ENCODE results near the gene TSPAN17. TPM values are rescaled to one million over a fixed set of nuclear protein-coding genes. Genes with fewer than 3 reads are reported as not detected.

TSPAN17 gene
- total and polyA plus RNA-seq, 9 of the 15 experiments (the other 6 are each of a cell fraction or from before 2014, with no cell fraction given), result 0.73 to 58.3 (median 34.5) TPM

DNA sequence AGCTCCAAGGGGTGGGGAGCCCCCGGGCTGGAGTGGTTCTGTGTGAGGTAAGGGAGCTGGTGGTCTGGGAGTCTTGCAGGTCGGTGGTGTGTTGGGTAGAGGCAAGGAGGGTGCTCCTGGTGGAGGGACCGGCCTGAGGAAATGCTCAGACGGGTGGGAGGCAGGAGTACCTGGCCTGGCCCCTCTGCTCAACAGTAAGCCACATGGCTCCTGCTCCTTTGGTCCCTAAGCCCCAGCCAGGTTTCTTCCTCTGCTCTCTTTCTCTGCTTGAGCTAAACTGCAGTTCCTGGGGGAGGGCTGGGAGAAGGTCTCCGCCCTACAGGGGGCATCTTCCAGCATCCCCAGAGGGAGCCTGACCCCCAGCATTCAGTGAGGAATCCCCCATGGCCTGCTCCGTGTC is 17.2 kb downstream of the TSPAN17 start:
- no peak for DNase-seq (ENCODE audit: extremely low read depth in 1 of 4, low spot score in 3 of 4)

More for the DNA sequence above, 17.2 kb downstream of the TSPAN17 start:
- no peak overlapping the region for H3K9ac ChIP-seq (ENCODE audit: insufficient read depth in 1 of 2, low read depth in 2 of 2, low read length in 2 of 2)
- H3K27ac ChIP-seq (ENCODE audit: extremely low read depth, low read depth, low read length), result no peak overlapping the region
- H3K9me3 ChIP-seq (replicated peaks; ENCODE audit: control insufficient read depth, insufficient read depth, low read depth, low read length), result no peaks in the 10 kb centered on the region; the same call in 1 of the 2 replicates
- no TSS peak for BruUV-seq (replicated peaks)
- WGBS (ENCODE audit: insufficient coverage, low coverage, missing lambda C conversion rate), result 0% methylated on average over 5 of the region's 6 CpGs
- ChIA-PET CTCF (ENCODE audit: low intra/inter-chr PET ratio) (no interaction called here), POLR2A (interaction anchor here (0.6 kb wide), 1 partner anchor 16 kb away, joined by 3 read pairs; no protein-coding TSS in a partner anchor)
- H3K27me3 ChIP-seq (ENCODE audit: control insufficient read depth in 2 of 2, insufficient read depth in 2 of 2, low read length in 2 of 2), result peaks cover 34 to 70% of the 10 kb centered on the region in 2 experiments
- H3K36me3 ChIP-seq (ENCODE audit: control insufficient read depth, insufficient read depth, low read length), result no peaks in the 10 kb centered on the region
- intact Hi-C loops (cut with micrococcal nuclease) (loop anchor here (10.0 kb wide), 1 partner anchor 140 kb away; no protein-coding TSS in a partner anchor), in situ Hi-C loops (cut with MboI) (loop anchor here (5.0 to 10.0 kb wide), 2 partner anchors 290 to 448 kb away; no protein-coding TSS in a partner anchor)
- TF ChIP-seq HLTF (IDR thresholded peaks at IDR 0.05) (no peak), SIN3A (IDR thresholded peaks at IDR 0.05; ENCODE audit: borderline replicate concordance in 2 of 2, control insufficient read depth in 1 of 2, low read depth in 2 of 2, low read length in 2 of 2) (no peak), RNF219 (CRISPR knock-in tag; IDR thresholded peaks at IDR 0.05) (no peak), PPARD (CRISPR knock-in tag; IDR thresholded peaks at IDR 0.05) (no peak), ZNF311 (CRISPR knock-in tag; IDR thresholded peaks at IDR 0.05) (no peak), ATF1 (CRISPR knock-in tag; IDR thresholded peaks at IDR 0.05) (no peak), ATF1 (tag; IDR thresholded peaks at IDR 0.05) (no peak)
- TF ChIP-seq, protein P1, sequence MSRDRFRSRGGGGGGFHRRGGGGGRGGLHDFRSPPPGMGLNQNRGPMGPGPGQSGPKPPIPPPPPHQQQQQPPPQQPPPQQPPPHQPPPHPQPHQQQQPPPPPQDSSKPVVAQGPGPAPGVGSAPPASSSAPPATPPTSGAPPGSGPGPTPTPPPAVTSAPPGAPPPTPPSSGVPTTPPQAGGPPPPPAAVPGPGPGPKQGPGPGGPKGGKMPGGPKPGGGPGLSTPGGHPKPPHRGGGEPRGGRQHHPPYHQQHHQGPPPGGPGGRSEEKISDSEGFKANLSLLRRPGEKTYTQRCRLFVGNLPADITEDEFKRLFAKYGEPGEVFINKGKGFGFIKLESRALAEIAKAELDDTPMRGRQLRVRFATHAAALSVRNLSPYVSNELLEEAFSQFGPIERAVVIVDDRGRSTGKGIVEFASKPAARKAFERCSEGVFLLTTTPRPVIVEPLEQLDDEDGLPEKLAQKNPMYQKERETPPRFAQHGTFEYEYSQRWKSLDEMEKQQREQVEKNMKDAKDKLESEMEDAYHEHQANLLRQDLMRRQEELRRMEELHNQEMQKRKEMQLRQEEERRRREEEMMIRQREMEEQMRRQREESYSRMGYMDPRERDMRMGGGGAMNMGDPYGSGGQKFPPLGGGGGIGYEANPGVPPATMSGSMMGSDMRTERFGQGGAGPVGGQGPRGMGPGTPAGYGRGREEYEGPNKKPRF (IDR thresholded peaks at IDR 0.05; ENCODE audit: low read depth, low read length), result no peak
- no peaks in the 10 kb centered on the region for H3K9me1 ChIP-seq (ENCODE audit: control insufficient read depth, insufficient read depth, low read length)
- no peak overlapping the region for H2AFZ ChIP-seq (ENCODE audit: low read depth, low read length)
- peaks cover 9% of the 10 kb centered on the region for H4K20me1 ChIP-seq (replicated peaks; ENCODE audit: control insufficient read depth, insufficient read depth, low read length)
- H3K4me3 ChIP-seq, result no peak overlapping the region
- ATAC-seq, result no peak
- no peak for FAIRE-seq
- no peak overlapping the region for H3K4me2 ChIP-seq (ENCODE audit: insufficient read depth, low read length)
- peaks cover 0 to 12% of the 10 kb centered on the region in 2 experiments; a peak in 2 of 5 replicates for H3K4me1 ChIP-seq (replicated peaks in 1 of 2; ENCODE audit: control insufficient read depth in 2 of 2, insufficient read depth in 2 of 2, low read length in 2 of 2)
- no peaks in the 10 kb centered on the region for H3K79me2 ChIP-seq (ENCODE audit: control insufficient read depth, insufficient read depth, low read length)
